CD4-positive, alpha-beta memory T cell (primary cell): ENCODE results near the gene PACSIN2. TPM values are rescaled to one million over a fixed set of nuclear protein-coding genes. Genes with fewer than 3 reads are reported as not detected.
"Not testable (repeated sequence)": the region's sequence is repeated elsewhere in the genome, so short reads cannot be mapped to it uniquely, and the experiment has no call there.

ENCODE experiments used
- CTCF ChIA-PET: fragments of 350-600 bp; sonication (Branson Sonifier 250); formaldehyde crosslinking; loops from one replicate; lab custom pipeline; 2021; ENCODE audit warnings: inconsistent platforms; ENCODE audit not compliant: partially characterized antibody; lab: Charles Lee
- POLR2A ChIA-PET: fragments of 350-600 bp; sonication (Branson Sonifier 250); formaldehyde crosslinking; loops from one replicate; lab custom pipeline; 2021; ENCODE audit not compliant: partially characterized antibody; lab: Charles Lee
- DNase-seq, 5 donors: peaks; one replicate each; pipeline versions ENCODE4 v3.0.0 to v3.0.0-alpha.2; 2020 to 2022; ENCODE audit warnings: mixed read lengths in 1 of 5
- H3K27ac ChIP-seq: one replicate; pipeline ENCODE4 v1.7.0; 2013; ENCODE audit warnings: low read depth, low read length
- H3K27me3 ChIP-seq: 2 replicates; pipeline ENCODE4 v1.7.0; 2013; ENCODE audit warnings: mild to moderate bottlenecking, low read length, moderate library complexity; ENCODE audit not compliant: insufficient read depth
- H3K36me3 ChIP-seq: 2 replicates; pipeline ENCODE4 v1.7.0; 2013; ENCODE audit warnings: mild to moderate bottlenecking, low read length, moderate library complexity; ENCODE audit not compliant: insufficient read depth
- H3K4me1 ChIP-seq: 2 replicates; pipeline ENCODE4 v1.7.0; 2013; ENCODE audit warnings: mild to moderate bottlenecking, low read length, moderate library complexity; ENCODE audit not compliant: insufficient read depth
- H3K4me3 ChIP-seq, 2 donors: one replicate each; pipeline ENCODE4 v1.7.0; 2013; ENCODE audit warnings: low read length in 2 of 2, mild to moderate bottlenecking in 1 of 2
- H3K9me3 ChIP-seq, 2 donors: one replicate each; pipeline ENCODE4 v1.7.0; 2013; ENCODE audit warnings: low read length in 2 of 2, control low read depth in 1 of 2; ENCODE audit not compliant: control insufficient read depth in 1 of 2
- H3K27ac Mint-ChIP-seq, 7 donors: one replicate each; pipeline ENCODE4 v1.8.0; 2020 to 2021; ENCODE audit warnings: mixed read lengths in 7 of 7, mild to moderate bottlenecking in 6 of 7, inconsistent platforms in 3 of 7, moderate library complexity in 3 of 7
- H3K27me3 Mint-ChIP-seq, 2 donors: one replicate each; pipeline ENCODE4 v1.8.0; 2020 to 2021; ENCODE audit warnings: mixed read lengths in 2 of 2
- H3K36me3 Mint-ChIP-seq, 2 donors: one replicate each; pipeline ENCODE4 v1.8.0; 2020 to 2021; ENCODE audit warnings: mixed read lengths in 2 of 2, inconsistent platforms in 1 of 2, mild to moderate bottlenecking in 1 of 2
- H3K4me1 Mint-ChIP-seq, 4 donors: one replicate each; pipeline ENCODE4 v1.8.0; 2020 to 2021; ENCODE audit warnings: mixed read lengths in 4 of 4, mild to moderate bottlenecking in 1 of 4
- H3K4me3 Mint-ChIP-seq, 8 donors: one replicate each; pipeline ENCODE4 v1.8.0; 2020 to 2021; ENCODE audit warnings: mixed read lengths in 8 of 8, mild to moderate bottlenecking in 7 of 8, moderate library complexity in 6 of 8, inconsistent platforms in 3 of 8
- H3K9me3 Mint-ChIP-seq, 8 donors: one replicate each; pipeline ENCODE4 v1.8.0; 2020 to 2021; ENCODE audit warnings: mixed read lengths in 8 of 8, mild to moderate bottlenecking in 5 of 8, inconsistent platforms in 3 of 8, moderate library complexity in 1 of 8
- intact Hi-C: fragments of 100-400 bp; cut with micrococcal nuclease; formaldehyde crosslinking; loops from one replicate; pipeline ENCODE4 v1.15.1; 2023
- polyA plus RNA-seq, 2 donors: library from polyadenylated mRNA; unstranded; fragments of 300-500 nt; fragmentation: Illumina TruSeq; gene quantifications; one replicate each; pipeline ENCODE4 v1.2.3, GENCODE V29; 2021
- total RNA-seq, 2 experiments: library from RNA; stranded (reverse); gene quantifications; one replicate each; pipeline ENCODE4 v1.2.3, GENCODE V29; 2021

Gene PACSIN2
- total and polyA plus RNA-seq, 4 experiments from 2014 or later = 24.6 to 55.0 (median 45.2) TPM

DNA sequence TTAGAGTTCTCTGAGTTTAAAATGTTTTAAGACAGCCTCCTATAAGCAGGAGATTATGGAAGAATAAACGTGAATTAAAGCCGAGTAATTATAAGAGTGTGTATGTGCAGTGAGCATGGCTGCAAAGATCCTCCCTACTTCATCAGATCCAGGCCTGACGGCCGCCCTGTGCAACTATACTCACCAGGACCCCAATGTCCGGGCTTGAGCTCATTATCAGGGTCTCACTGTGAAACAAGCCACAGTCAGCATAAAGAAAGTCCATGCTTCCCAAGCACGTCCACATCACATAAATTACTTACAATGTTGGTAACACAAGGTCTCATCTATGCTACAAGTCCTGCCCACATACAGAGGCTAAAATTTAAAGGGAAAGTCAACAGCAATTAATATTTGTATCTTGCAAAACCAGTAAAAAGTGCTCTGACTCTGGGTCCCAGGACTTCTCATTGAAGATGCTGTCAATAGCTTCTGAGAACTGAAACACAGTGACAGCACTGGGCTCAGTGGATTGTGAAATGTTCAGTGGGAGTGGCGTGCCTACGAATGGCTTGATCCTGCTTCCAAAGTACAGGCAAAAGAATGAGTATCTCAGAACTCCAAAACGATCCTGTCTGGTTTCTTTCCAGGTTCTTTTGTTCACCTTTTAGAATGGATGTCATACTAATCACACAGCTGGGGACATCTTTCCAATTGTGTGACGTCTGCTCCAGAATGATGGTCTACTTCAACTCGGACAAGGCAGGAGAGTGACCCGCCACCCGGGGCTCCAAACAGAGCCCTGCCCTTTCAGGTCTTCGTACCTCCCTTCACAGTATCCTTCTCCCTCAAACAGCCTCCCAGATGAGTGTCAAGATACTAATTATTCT lies 85.7 kb downstream of the PACSIN2 start:
- no peak overlapping the region for H3K27ac ChIP-seq
- intact Hi-C loops = no loop called here
- no peaks in the 10 kb centered on the region for H3K36me3 ChIP-seq
- peaks cover 0 to 5% of the 10 kb centered on the region in 2 donors for H3K36me3 Mint-ChIP-seq
- POLR2A ChIA-PET = no interaction called here
- H3K9me3 Mint-ChIP-seq = no peaks in the 10 kb centered on the region
- H3K4me3 Mint-ChIP-seq = no peak overlapping the region
- H3K27ac Mint-ChIP-seq = peak overlapping the region in 2 of 7 donors; percentile 29 to 59
- no peak for DNase-seq
- H3K4me3 ChIP-seq = no peak overlapping the region
- H3K27me3 Mint-ChIP-seq = no peaks in the 10 kb centered on the region
- H3K27me3 ChIP-seq = no peaks in the 10 kb centered on the region
- no peaks in the 10 kb centered on the region for H3K9me3 ChIP-seq
- H3K4me1 ChIP-seq = peaks cover 21% of the 10 kb centered on the region
- CTCF ChIA-PET = interaction anchor here (0.7 kb wide), 1 partner anchor 9 kb away, joined by 3 read pairs; no protein-coding TSS in a partner anchor
- H3K4me1 Mint-ChIP-seq = peaks cover 39 to 78% (median 55%) of the 10 kb centered on the region in 4 donors

DNA sequence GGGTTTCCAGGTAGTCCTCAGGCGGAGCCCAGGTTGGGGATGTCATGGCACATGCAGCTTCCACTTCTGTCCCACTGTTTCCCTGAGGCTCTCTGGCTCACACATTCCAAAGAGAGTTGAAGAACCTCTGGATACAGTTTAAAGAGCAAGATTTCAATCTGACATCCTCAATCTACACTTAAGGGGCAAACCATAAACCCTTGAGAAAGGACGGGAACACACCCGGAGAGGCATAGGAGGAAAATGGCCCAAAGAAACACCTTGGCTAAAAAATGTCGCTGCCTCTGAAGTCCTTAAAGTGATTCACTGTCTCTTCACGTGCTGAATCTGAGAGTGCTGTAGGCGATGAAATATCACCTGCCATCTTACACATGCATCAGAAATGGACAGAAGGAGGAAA lies 87.0 kb downstream of the PACSIN2 start:
- Histone ChIP-seq H3K36me3 (no peaks in the 10 kb centered on the region), H3K27ac (no peak overlapping the region), H3K4me1 (peaks cover 9% of the 10 kb centered on the region), H3K9me3 (no peaks in the 10 kb centered on the region), H3K27me3 (no peaks in the 10 kb centered on the region), H3K4me3 (no peak overlapping the region)
- Mint-ChIP-seq H3K4me1 (peaks cover 33 to 74% (median 48%) of the 10 kb centered on the region in 4 donors), H3K27ac (no peak overlapping the region), H3K27me3 (no peaks in the 10 kb centered on the region), H3K36me3 (peaks cover 0 to 5% of the 10 kb centered on the region in 2 donors), H3K4me3 (no peak overlapping the region), H3K9me3 (no peaks in the 10 kb centered on the region)
- no peak for DNase-seq
- POLR2A ChIA-PET = no interaction called here
- intact Hi-C loops = no loop called here
- CTCF ChIA-PET = interaction anchor here (0.7 kb wide), 1 partner anchor 8 kb away, joined by 3 read pairs; no protein-coding TSS in a partner anchor

DNA sequence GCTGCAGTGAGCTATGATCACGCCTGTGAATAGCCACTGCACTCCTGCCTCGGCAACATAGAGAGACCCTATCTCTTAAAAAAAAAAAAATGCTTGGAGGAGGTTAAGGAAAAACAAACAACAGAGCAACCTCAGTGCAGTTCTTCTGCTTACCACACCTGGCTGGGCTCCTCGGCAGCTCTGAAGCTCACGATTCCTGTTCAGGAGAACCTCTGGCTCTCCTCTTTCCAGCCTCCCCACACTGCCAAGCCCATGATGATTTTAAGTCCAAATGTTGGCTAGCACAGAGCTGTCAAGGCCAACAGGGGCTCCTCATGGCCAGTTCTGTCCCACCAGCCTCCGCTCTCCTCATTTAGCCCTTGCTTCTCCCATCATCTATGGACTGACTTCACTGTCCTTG lies 88.2 kb downstream of the PACSIN2 start:
- Mint-ChIP-seq H3K9me3 (no peaks in the 10 kb centered on the region), H3K4me3 (no peak overlapping the region), H3K27me3 (no peaks in the 10 kb centered on the region), H3K36me3 (peaks cover 0 to 5% of the 10 kb centered on the region in 2 donors), H3K4me1 (peaks cover 32 to 74% (median 47%) of the 10 kb centered on the region in 4 donors), H3K27ac (peak overlapping the region in 3 of 7 donors; percentile 7 to 48 (median 37))
- intact Hi-C loops = no loop called here
- CTCF ChIA-PET = interaction anchor here (0.5 to 1.2 kb wide), 3 partner anchors 59 to 507 kb away, joined by 3 to 6 read pairs (median 4); no protein-coding TSS in a partner anchor
- no peaks in the 10 kb centered on the region for H3K36me3 ChIP-seq
- H3K27ac ChIP-seq = no peak overlapping the region
- DNase-seq = no peak
- H3K9me3 ChIP-seq = no peaks in the 10 kb centered on the region
- no peaks in the 10 kb centered on the region for H3K27me3 ChIP-seq
- no peaks in the 10 kb centered on the region for H3K4me1 ChIP-seq
- POLR2A ChIA-PET = no interaction called here
- H3K4me3 ChIP-seq = no peak overlapping the region

DNA sequence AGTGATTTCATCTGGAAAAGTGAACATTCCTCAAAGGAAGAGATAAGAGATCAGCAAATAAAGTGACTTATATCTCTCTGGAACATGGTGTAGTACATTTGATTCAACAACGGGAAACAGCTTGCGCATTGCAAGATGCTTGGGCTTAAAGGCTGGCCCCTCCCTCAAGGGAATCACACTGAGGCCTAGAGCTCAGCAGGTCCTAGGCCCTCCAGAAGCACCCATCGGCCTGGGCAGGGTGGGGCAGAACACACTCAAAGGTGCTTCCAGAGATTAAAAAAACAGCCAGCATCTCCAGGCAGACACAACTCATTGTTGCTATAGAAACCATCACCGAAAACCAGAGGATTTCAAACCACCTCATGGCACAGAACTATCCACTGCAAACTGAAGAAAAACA lies 88.8 kb downstream of the PACSIN2 start:
- H3K27ac ChIP-seq = no peak overlapping the region
- H3K36me3 ChIP-seq = no peaks in the 10 kb centered on the region
- no peak for DNase-seq
- H3K27me3 ChIP-seq = no peaks in the 10 kb centered on the region
- H3K36me3 Mint-ChIP-seq = peaks cover 0 to 5% of the 10 kb centered on the region in 2 donors
- no peaks in the 10 kb centered on the region for H3K4me1 ChIP-seq
- H3K9me3 Mint-ChIP-seq = no peaks in the 10 kb centered on the region
- H3K27ac Mint-ChIP-seq = peak overlapping the region in 4 of 7 donors; percentile 17 to 39 (median 28)
- no peaks in the 10 kb centered on the region for H3K9me3 ChIP-seq
- no peak overlapping the region for H3K4me3 ChIP-seq
- no peaks in the 10 kb centered on the region for H3K27me3 Mint-ChIP-seq
- peaks cover 28 to 67% (median 41%) of the 10 kb centered on the region in 4 donors for H3K4me1 Mint-ChIP-seq
- ChIA-PET CTCF (interaction anchor here (1.2 kb wide), 1 partner anchor 59 kb away, joined by 4 read pairs; no protein-coding TSS in a partner anchor), POLR2A (no interaction called here)
- intact Hi-C loops = no loop called here
- no peak overlapping the region for H3K4me3 Mint-ChIP-seq

DNA sequence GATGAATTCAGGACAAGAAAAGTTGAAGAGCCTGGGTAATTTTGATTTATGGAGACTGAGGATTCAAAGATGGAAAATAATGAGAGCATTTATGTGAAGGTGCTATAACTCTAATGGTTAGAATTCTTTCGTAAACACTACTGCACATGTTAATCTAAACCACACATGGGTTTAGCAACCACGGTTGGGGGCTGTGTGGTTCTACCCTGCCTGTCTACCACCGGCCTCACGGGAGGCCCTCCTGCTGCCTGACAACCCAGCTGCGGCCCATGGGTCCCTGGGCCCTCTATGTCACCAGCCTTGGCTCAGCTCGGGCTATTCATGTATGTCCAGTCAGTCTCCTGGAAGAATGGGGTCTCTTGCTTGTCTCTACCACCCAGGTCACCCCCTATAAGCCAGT lies 89.4 kb downstream of the PACSIN2 start:
- Mint-ChIP-seq H3K9me3 (no peaks in the 10 kb centered on the region), H3K27me3 (no peaks in the 10 kb centered on the region), H3K4me1 (peaks cover 28 to 65% (median 40%) of the 10 kb centered on the region in 4 donors), H3K27ac (peak overlapping the region in 2 of 7 donors; percentile 22 to 77), H3K36me3 (peaks cover 0 to 5% of the 10 kb centered on the region in 2 donors), H3K4me3 (no peak overlapping the region)
- POLR2A ChIA-PET = no interaction called here
- intact Hi-C loops = no loop called here
- Histone ChIP-seq H3K27me3 (no peaks in the 10 kb centered on the region), H3K36me3 (no peaks in the 10 kb centered on the region), H3K4me3 (no peak overlapping the region), H3K9me3 (no peaks in the 10 kb centered on the region), H3K27ac (no peak overlapping the region), H3K4me1 (no peaks in the 10 kb centered on the region)
- CTCF ChIA-PET = interaction anchor here (0.6 kb wide), 1 partner anchor 108 kb away, joined by 3 read pairs; no protein-coding TSS in a partner anchor
- no peak for DNase-seq

DNA sequence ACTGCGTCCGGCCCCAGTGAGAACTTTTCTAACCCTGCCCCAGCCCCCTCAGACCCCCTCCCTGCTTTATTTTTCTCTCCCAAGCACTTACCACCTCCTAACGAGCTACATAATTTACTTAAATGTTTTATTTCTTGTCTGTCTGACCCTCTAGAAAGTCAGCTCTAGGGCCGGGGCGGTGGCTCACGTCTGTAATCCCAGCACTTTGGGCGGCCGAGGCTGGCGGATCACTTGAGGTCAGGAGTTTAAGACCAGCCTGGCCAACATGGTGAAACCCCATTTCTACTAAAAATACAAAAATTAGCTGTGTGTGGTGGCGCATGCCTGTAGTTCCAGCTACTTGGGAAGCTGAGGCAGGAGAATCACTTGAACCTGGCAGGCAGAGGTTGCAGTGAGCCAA lies 89.9 kb downstream of the PACSIN2 start:
- Mint-ChIP-seq H3K4me1 (peaks cover 28 to 65% (median 41%) of the 10 kb centered on the region in 4 donors), H3K27ac (peak overlapping the region in 1 of 7 donors; percentile 37)
- H3K27me3 ChIP-seq, H3K9me3 ChIP-seq, POLR2A ChIA-PET, H3K27ac ChIP-seq, intact Hi-C loops, H3K36me3 Mint-ChIP-seq, H3K9me3 Mint-ChIP-seq, H3K4me3 Mint-ChIP-seq, DNase-seq, H3K4me1 ChIP-seq, H3K4me3 ChIP-seq, H3K27me3 Mint-ChIP-seq, H3K36me3 ChIP-seq: not testable (repeated sequence)
- CTCF ChIA-PET = interaction anchor here (0.6 kb wide), 1 partner anchor 107 kb away, joined by 3 read pairs; no protein-coding TSS in a partner anchor

DNA sequence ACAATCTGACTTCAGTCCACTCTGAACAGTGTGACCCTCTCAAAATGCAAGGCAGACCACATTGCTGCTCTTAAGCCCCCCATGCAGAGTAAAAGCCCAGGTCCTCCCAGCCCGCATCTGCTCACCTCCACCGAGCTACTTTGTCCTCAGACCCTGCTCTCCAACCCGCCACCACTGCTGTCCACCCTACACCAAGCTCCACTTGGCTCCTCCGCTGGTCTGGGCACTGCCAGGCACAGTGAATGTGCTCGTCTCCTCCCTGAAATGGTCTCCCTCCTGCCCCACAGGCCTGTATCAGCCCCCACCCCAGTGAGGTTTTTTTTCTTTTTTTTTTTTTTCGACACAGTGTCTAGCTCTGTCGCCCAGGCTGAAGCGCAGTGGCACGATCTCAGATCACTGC lies 90.5 kb downstream of the PACSIN2 start:
- H3K36me3 Mint-ChIP-seq = peaks cover 0 to 5% of the 10 kb centered on the region in 2 donors
- no peak for DNase-seq
- no peak overlapping the region for H3K4me3 Mint-ChIP-seq
- Histone ChIP-seq H3K4me3 (no peak overlapping the region), H3K9me3 (no peaks in the 10 kb centered on the region), H3K4me1 (no peaks in the 10 kb centered on the region), H3K27me3 (no peaks in the 10 kb centered on the region), H3K36me3 (no peaks in the 10 kb centered on the region), H3K27ac (no peak overlapping the region)
- peak overlapping the region in 3 of 7 donors; percentile 13 to 68 (median 37) for H3K27ac Mint-ChIP-seq
- ChIA-PET POLR2A (no interaction called here), CTCF (no interaction called here)
- H3K27me3 Mint-ChIP-seq = no peaks in the 10 kb centered on the region
- peaks cover 27 to 60% (median 36%) of the 10 kb centered on the region in 4 donors for H3K4me1 Mint-ChIP-seq
- H3K9me3 Mint-ChIP-seq = no peaks in the 10 kb centered on the region
- intact Hi-C loops = no loop called here
